MCF 10A (cell line): ENCODE measurements around the gene USP7. TPM values are rescaled to one million over a fixed set of nuclear protein-coding genes. Genes with fewer than 3 reads are reported as not detected.
"Not testable (repeated sequence)": the region's sequence is repeated elsewhere in the genome, so short reads cannot be mapped to it uniquely, and the experiment has no call there.

ENCODE experiments used
- BruUV-seq: library from RNA; stranded (reverse); fragments of 400-500 nt; replicated peaks from 2 replicates; lab custom pipeline; 2021; lab: Mats Ljungman, UMichigan
- CTCF ChIA-PET: fragments of 300-600 bp; sonication (Branson Sonifier 250); formaldehyde crosslinking; extraction: SDS; loops from one replicate; lab custom pipeline; 2021; ENCODE audit warnings: antibody characterized with exemption, inconsistent platforms; lab: Yijun Ruan, JAX
- POLR2A ChIA-PET: fragments of 300-600, 350-650 bp; sonication (Branson Sonifier 250); formaldehyde crosslinking; extraction: SDS; loops from one replicate; lab custom pipeline; 2020; ENCODE audit warnings: antibody characterized with exemption, inconsistent platforms; lab: Yijun Ruan, JAX
- DNase-seq: peaks from one replicate; pipeline ENCODE4 v3.0.0-alpha.2; 2018; ENCODE audit not compliant: unreplicated experiment
- H3K27ac Mint-ChIP-seq: one replicate; pipeline ENCODE4 v1.8.0; 2022; ENCODE audit warnings: mild to moderate bottlenecking, low read depth, mixed read lengths; ENCODE audit not compliant: unreplicated experiment
- H3K27me3 Mint-ChIP-seq: one replicate; pipeline ENCODE4 v1.8.0; 2022; ENCODE audit warnings: mixed read lengths; ENCODE audit not compliant: insufficient read depth, unreplicated experiment
- H3K36me3 Mint-ChIP-seq: one replicate; pipeline ENCODE4 v1.8.0; 2022; ENCODE audit warnings: mild to moderate bottlenecking, moderate library complexity, mixed read lengths; ENCODE audit not compliant: insufficient read depth, unreplicated experiment
- H3K4me1 Mint-ChIP-seq: one replicate; pipeline ENCODE4 v1.8.0; 2022; ENCODE audit warnings: mixed read lengths; ENCODE audit not compliant: insufficient read depth, unreplicated experiment
- H3K4me3 Mint-ChIP-seq: one replicate; pipeline ENCODE4 v1.8.0; 2022; ENCODE audit warnings: mild to moderate bottlenecking, moderate library complexity, mixed read lengths; ENCODE audit not compliant: unreplicated experiment
- H3K9me3 Mint-ChIP-seq: one replicate; pipeline ENCODE4 v1.8.0; 2022; ENCODE audit warnings: mixed read lengths; ENCODE audit not compliant: unreplicated experiment
- CTCF ChIP-seq: fragments of 200-600 bp; IDR thresholded peaks from one replicate; pipeline ENCODE4 v1.8.0; 2022; ENCODE audit warnings: antibody characterized with exemption, mild to moderate bottlenecking; ENCODE audit not compliant: unreplicated experiment
- intact Hi-C: fragments of 100-400 bp; cut with micrococcal nuclease; formaldehyde crosslinking; loops from 2 replicates; pipeline ENCODE4 v1.14.1; 2022
- total RNA-seq: library from RNA; stranded (reverse); gene quantifications from 2 replicates; pipeline ENCODE4 v1.2.3, GENCODE V29; 2022

The USP7 gene
- total RNA-seq, 1 experiment from 2014 or later, result 108 TPM

- H3K27me3 Mint-ChIP-seq, result no peaks in the 10 kb centered on the region
- no peaks in the 10 kb centered on the region for H3K9me3 Mint-ChIP-seq
- H3K4me3 Mint-ChIP-seq, result no peak overlapping the region
- DNase-seq, result no peak
- intact Hi-C loops, result no loop called here
- TF ChIP-seq CTCF, result no peak
- H3K36me3 Mint-ChIP-seq, result peaks cover 45% of the 10 kb centered on the region
- ChIA-PET CTCF (interaction anchor here (0.7 kb wide), 1 partner anchor 172 kb away, joined by 4 read pairs; no protein-coding TSS in a partner anchor), POLR2A (no interaction called here)
- BruUV-seq, result no TSS peak
- no peak overlapping the region for H3K27ac Mint-ChIP-seq
- peaks cover 25% of the 10 kb centered on the region for H3K4me1 Mint-ChIP-seq
Observed at GRCh38 chr16:8847145-8847544, 116.6 kb downstream of the USP7 start.

GRCh38 chr16:8846401-8846932 lies 117.2 kb downstream of the USP7 start:
- Mint-ChIP-seq H3K4me1 (peaks cover 29% of the 10 kb centered on the region), H3K9me3 (no peaks in the 10 kb centered on the region), H3K27ac (no peak overlapping the region), H3K36me3 (peaks cover 45% of the 10 kb centered on the region), H3K4me3 (no peak overlapping the region), H3K27me3 (no peaks in the 10 kb centered on the region)
- ChIA-PET CTCF (interaction anchor here (0.6 kb wide), 1 partner anchor 24 kb away, joined by 3 read pairs; no protein-coding TSS in a partner anchor), POLR2A (interaction anchor here (0.6 kb wide), 1 partner anchor 26 kb away, joined by 4 read pairs; no protein-coding TSS in a partner anchor)
- no peak for DNase-seq
- intact Hi-C loops, result no loop called here
- no peak for TF ChIP-seq CTCF
- BruUV-seq, result no TSS peak

GRCh38 chr16:8845699-8846298 lies 117.9 kb downstream of the USP7 start:
- BruUV-seq, result no TSS peak
- TF ChIP-seq CTCF, result no peak
- Mint-ChIP-seq H3K27ac (no peak overlapping the region), H3K27me3 (no peaks in the 10 kb centered on the region), H3K9me3 (no peaks in the 10 kb centered on the region), H3K4me3 (no peak overlapping the region), H3K36me3 (peaks cover 42% of the 10 kb centered on the region), H3K4me1 (peaks cover 27% of the 10 kb centered on the region)
- CTCF ChIA-PET, result interaction anchor here (0.6 kb wide), 1 partner anchor 25 kb away, joined by 3 read pairs; no protein-coding TSS in a partner anchor
- intact Hi-C loops, result no loop called here
- DNase-seq, result no peak
- POLR2A ChIA-PET, result interaction anchor here (0.6 kb wide), 2 partner anchors 22 to 27 kb away, joined by 3 to 4 read pairs; no protein-coding TSS in a partner anchor

GRCh38 chr16:8843296-8843695 lies 120.4 kb downstream of the USP7 start:
- H3K4me3 Mint-ChIP-seq, CTCF ChIA-PET, DNase-seq, H3K27ac Mint-ChIP-seq, intact Hi-C loops, H3K27me3 Mint-ChIP-seq, POLR2A ChIA-PET, H3K9me3 Mint-ChIP-seq, BruUV-seq: not testable (repeated sequence)
- peaks cover 24% of the 10 kb centered on the region for H3K36me3 Mint-ChIP-seq
- H3K4me1 Mint-ChIP-seq, result peaks cover 15% of the 10 kb centered on the region

Other genes with a start within 250 kb of the USP7 start
- 12.9 and 13.9 TPM in 2 replicates for gene TMEM186, start 166.3 kb downstream of the USP7 start, total RNA-seq
- gene PMM2, start 166.1 kb downstream of the USP7 start, total RNA-seq, result 59.4 and 60.6 TPM in 2 replicates
- 23.9 and 27.8 TPM in 2 replicates for gene CARHSP1, start 94.9 kb downstream of the USP7 start, total RNA-seq
- not detected in 2 replicates for gene LITAFD, start 81.6 kb downstream of the USP7 start, total RNA-seq
- 87.4 and 88.9 TPM in 2 replicates for gene HAPSTR1, start 127.7 kb upstream of the USP7 start, total RNA-seq